HAP-1 (cell line): ENCODE data around the gene NAT8L.

ENCODE experiments used
- DNase-seq, 2 experiments: peaks; one replicate each; pipeline ENCODE4 v3.0.0-alpha.2; 2016 to 2020; ENCODE audit warnings: low spot score in 2 of 2
- H3K27me3 ChIP-seq: fragments of 250-450 bp; sonication (Bioruptor Pico); 2 replicates; pipeline ENCODE4 v1.5.1; 2020; ENCODE audit warnings: low read depth, mild to moderate bottlenecking, moderate library complexity
- H3K36me3 ChIP-seq: fragments of 250-450 bp; sonication (Bioruptor Pico); replicated peaks from 2 replicates; pipeline ENCODE4 v1.5.1; 2020; ENCODE audit warnings: mild to moderate bottlenecking
- H3K4me1 ChIP-seq: fragments of 250-450 bp; sonication (Bioruptor Pico); 2 replicates; pipeline ENCODE4 v1.5.1; 2020; ENCODE audit warnings: mild to moderate bottlenecking
- H3K4me3 ChIP-seq: fragments of 250-450 bp; sonication (Bioruptor Pico); 2 replicates; pipeline ENCODE4 v1.5.1; 2020; ENCODE audit warnings: mild to moderate bottlenecking, moderate library complexity
- H3K9me3 ChIP-seq: fragments of 250-450 bp; sonication (Bioruptor Pico); 2 replicates; pipeline ENCODE4 v1.5.1; 2020; ENCODE audit warnings: mild to moderate bottlenecking, moderate library complexity
- in situ Hi-C: fragments of 300-500 bp; cut with MboI; formaldehyde crosslinking; loops from 3 replicates; pipeline ENCODE4 v1.14.3; 2020; ENCODE audit warnings: low sequenced_read_pairs, inconsistent platforms, mixed read lengths

Gene NAT8L

DNA sequence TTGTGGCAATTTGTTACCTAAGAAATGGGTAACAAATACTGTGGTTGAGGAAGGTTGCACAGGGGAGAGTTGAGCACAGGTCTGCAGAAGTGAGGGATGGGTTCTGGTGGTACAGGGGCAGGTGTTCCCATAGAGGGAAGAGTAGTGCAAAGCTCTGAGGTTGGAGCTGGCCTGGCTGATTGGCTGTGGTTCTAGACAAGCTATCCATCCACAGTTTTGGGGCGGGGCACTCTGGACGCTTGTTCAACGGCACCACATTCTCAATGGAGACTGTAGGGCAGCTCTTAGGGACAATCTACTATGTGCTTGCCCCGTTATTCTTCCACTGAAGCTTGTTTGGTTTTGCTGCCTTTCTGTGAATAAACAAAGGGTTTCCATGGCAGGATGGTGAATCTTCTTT, 35.4 kb downstream of the NAT8L start:
- Histone ChIP-seq H3K36me3 (no peaks in the 10 kb centered on the region), H3K4me1 (no peaks in the 10 kb centered on the region), H3K27me3 (no peaks in the 10 kb centered on the region), H3K4me3 (no peak overlapping the region), H3K9me3 (no peaks in the 10 kb centered on the region; the same call in 1 of the 2 replicates)
- no peak for DNase-seq
- in situ Hi-C loops: no loop called here

DNA sequence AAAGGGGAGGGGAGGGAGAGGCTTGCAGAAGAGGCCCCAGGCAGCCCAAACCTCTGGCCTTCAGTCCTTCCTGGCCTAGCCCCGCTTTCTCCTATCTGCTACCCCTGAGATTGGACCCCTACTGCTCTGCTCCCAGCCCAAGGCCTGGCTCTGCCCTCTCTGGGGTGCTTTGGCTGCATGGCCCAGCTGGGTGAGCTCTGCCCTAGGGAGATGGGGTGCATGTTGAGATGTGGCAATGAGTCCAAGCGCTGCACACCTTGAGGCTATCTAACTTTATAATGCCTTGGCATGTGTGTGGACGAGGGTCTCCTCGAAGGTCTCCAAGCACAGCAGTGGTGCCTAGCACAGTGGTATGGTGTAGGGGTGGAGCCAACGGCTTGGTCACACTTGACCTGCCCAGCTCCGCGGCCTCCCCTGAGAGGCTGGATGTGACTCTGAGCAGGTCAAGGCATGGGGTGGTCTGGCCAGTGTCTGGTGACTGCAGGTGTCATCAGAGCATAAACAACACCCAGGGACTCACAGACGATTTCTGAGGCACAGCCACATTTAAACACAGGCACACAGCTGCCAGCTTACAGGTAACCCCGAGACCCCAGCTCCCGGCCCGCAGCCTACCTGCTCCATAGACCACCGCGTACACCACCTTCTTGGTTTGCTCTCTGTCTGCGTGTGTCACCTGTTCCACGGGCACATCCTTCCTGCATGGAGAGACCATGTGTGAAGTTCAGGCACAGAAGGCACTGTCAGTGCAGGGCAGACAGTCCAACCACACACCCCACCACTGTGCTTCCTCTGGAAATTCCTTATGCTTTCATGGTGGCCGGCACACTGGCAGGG, 36.3 kb downstream of the NAT8L start:
- Histone ChIP-seq H3K4me3 (no peak overlapping the region), H3K27me3 (no peaks in the 10 kb centered on the region), H3K36me3 (no peaks in the 10 kb centered on the region), H3K4me1 (no peaks in the 10 kb centered on the region), H3K9me3 (no peaks in the 10 kb centered on the region; the same call in 1 of the 2 replicates)
- DNase-seq: no peak
- in situ Hi-C loops: no loop called here

DNA sequence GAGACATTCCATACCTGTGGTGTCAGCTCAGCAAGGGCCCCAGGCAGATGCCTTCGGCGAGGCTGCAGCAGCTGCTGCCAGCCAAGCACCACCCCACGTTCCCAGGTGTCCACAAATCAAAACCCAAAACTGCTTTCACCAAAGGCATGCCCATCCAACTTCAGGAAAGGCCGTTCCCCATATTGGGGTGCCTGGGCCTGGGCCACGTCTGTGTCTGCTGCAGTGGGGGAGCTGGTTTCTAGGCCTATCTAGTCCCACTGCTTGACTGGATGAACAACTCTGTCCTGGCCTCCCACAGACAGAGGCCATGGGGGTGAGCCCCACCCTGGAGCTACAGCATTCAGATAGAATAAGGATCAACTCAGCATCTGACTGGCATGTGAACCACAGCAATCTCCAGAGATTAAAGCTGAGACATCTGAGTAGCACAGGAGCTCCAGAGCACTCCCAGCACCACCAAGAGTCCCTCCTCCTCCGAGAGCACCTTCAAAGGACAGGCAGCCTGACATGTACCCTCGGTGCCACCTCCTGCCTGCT, 37.0 kb downstream of the NAT8L start:
- Histone ChIP-seq H3K4me1 (no peaks in the 10 kb centered on the region), H3K27me3 (no peaks in the 10 kb centered on the region), H3K36me3 (no peaks in the 10 kb centered on the region), H3K4me3 (no peak overlapping the region), H3K9me3 (no peaks in the 10 kb centered on the region; the same call in 1 of the 2 replicates)
- DNase-seq: no peak
- in situ Hi-C loops: no loop called here

DNA sequence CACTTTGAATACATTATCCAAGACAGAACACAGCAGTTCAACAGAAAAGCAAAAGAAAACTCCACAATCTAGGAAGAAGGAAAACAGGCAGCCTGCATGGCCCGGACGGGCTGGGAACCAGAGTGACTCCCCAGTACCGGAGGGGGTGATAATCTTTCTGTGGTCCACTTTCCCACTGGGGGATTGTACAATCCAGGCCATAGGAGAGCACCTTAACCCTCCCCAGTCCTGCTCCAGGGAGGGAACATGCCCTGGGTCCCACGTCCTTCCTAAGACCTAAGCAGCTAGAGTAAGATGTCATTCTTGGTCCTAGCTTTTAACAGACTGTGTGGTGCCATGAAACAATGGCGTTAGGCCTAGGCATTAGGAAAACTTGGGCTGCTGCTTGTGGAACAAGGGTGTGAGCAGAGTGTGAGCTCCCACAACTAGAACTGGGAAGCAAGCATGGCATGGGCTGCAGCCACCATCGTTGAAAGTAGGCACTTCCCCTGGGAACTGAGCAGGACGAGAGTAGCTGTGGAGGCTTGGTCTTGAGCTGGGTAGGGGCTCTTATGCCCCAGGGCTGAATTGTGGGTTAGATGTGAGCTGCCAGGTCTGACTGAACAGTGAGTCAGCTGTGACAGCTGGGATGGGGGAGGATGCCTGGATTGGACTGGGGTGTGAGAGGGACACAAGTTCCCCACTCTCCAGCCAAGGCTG, 42.4 kb downstream of the NAT8L start:
- no peaks in the 10 kb centered on the region for H3K36me3 ChIP-seq
- no peak overlapping the region for H3K4me3 ChIP-seq
- H3K4me1 ChIP-seq: no peaks in the 10 kb centered on the region
- in situ Hi-C loops: no loop called here
- no peak for DNase-seq
- H3K27me3 ChIP-seq: no peaks in the 10 kb centered on the region
- H3K9me3 ChIP-seq: peaks cover 5% of the 10 kb centered on the region

DNA sequence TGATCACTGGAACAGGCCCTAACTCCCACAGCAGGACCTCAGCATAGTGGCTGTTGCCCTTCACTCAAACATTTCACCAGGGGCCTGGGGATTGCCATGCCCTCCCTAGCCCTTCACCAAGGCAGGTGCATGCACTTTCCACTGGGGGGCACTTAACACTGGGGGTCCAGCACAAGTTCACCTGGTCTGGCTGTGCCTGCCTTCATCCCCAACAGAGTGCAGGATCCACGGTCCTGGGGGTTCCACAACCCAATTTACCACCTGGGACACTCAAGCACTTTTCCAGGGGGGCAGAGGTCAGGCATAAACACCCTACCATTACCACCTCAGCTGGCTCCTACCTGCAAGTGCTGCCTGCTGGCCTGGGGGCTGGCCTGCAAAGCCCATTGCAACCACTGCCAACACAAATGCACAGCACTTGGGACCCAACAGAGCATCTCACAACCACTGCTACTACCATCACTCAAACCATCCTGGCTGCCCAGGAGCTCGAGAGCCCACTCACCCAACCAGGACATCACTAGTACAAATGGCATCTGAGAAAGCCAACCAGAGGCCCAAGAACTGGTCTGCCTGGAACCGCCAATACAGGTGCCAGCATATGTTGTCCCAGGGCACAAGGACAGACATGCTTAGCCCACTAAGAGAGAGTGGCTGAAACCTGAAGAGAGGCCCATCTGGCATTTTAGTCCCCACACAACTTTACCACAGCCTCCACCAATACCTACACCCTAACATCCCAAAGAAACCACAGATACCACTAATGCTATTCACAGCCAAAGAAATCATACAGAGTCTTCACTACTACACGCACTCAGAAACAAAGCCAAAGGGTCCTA, 43.1 kb downstream of the NAT8L start:
- in situ Hi-C loops: no loop called here
- DNase-seq: no peak
- Histone ChIP-seq H3K4me1 (no peaks in the 10 kb centered on the region), H3K27me3 (no peaks in the 10 kb centered on the region), H3K4me3 (no peak overlapping the region), H3K9me3 (peaks cover 5% of the 10 kb centered on the region), H3K36me3 (no peaks in the 10 kb centered on the region)

DNA sequence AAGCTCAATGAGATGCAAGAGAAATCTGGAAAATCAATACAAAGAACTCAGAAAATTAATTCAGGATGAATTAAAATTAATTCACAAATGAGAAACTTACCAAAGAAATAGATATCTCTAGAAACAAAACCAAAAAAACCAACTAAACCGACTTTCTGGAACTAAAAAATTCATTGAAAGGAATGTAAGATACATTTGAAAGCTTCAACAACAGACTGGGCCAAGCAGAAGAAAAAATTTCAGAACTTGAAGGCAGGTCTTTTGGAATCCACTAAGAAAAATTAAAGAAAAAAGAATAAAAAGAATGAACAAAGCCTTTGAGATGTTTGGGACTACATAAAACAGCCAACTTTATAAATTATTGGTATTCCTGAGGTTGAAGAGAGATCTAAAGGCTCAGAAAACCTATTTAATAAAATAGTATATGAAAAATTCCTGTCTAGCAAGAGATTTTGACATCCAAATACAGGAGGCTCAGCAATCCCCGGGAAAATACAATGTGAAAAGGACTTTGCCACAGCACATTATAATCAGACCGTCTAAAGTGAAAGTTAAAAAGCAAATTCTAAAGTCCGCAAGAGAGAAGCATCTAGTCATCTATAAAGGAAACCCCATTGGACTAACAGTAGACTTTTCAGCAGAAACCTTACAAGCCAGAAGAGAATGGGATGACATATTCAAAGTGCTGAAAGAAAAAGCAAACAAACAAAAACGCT, 44.2 kb downstream of the NAT8L start:
- DNase-seq: no peak
- H3K4me1 ChIP-seq: no peaks in the 10 kb centered on the region
- no peaks in the 10 kb centered on the region for H3K36me3 ChIP-seq
- H3K9me3 ChIP-seq: peaks cover 5% of the 10 kb centered on the region; the same call in 1 of the 2 replicates
- H3K27me3 ChIP-seq: no peaks in the 10 kb centered on the region
- no peak overlapping the region for H3K4me3 ChIP-seq
- in situ Hi-C loops: no loop called here

DNA sequence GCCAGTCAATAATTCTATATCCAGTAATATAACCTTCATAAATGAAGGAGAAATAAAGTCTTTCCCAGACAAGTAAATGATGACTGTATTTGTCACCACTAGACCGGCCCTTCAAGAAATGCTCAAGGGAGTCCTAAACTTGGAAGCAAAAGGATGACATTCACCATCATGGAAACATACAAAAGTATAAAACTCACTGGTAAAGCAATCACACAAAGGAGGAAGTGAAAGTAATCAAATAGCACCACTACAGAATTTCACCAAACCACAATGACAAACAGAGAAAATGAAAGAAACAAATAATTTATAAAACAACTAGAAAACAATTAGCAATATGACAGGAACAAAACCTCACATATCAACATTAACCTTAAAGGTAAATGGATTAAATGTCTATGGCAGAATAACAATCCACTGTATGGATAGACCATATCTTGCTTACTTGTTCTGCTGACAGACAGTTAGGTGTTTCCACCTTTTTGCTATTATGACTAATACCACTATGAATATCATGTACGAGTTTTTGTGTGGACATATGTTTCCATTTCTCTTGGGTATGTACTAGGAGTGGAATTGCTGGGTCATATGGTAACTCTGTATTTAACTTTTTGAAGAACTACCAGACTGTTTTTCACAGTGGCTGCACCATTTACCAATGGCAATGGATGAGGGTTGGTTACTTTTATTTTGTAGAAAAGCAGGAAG, 44.9 kb downstream of the NAT8L start:
- Histone ChIP-seq H3K9me3 (peaks cover 5% of the 10 kb centered on the region; the same call in 1 of the 2 replicates), H3K27me3 (no peaks in the 10 kb centered on the region), H3K4me1 (no peaks in the 10 kb centered on the region), H3K36me3 (no peaks in the 10 kb centered on the region), H3K4me3 (no peak overlapping the region)
- no peak for DNase-seq
- in situ Hi-C loops: no loop called here

DNA sequence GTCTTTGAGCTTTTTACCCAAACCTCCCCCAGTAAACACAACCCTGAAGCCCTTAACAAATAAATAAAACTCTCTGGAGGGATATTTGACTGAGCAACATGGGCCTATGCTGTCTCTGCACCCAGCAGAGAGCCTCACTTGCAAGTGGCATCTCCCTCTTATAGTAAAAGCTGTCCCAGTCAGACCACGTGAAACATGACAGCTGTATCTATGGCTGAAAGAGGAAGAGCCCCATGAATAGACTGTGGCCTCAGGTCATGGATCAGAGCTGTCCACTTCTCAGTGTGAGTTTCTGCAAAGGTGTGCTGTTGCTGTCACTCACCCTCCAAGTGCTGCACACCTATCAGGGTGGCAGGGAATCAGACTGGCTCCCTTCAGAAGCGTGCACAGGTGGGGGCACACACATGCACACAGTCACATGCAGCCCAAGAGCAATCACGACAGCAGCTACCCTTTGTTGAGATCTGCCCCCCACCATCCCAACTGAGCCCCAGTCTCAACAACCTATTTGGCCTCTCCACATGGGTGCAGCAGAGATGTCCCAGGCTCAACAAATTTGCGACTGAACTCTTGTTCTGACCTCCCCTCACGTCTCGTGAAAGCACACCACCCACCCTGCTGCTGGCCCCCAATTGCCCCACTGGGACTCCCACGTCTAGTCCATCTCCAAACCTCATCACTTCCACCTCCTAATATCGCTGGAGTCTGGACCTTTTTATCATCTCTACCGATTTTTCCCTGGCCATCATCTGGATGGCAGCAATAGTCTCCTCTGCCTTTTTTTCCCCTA, 45.6 kb downstream of the NAT8L start:
- no peaks in the 10 kb centered on the region for H3K36me3 ChIP-seq
- no peaks in the 10 kb centered on the region for H3K4me1 ChIP-seq
- H3K4me3 ChIP-seq: no peak overlapping the region
- peaks cover 5% of the 10 kb centered on the region; the same call in 1 of the 2 replicates for H3K9me3 ChIP-seq
- H3K27me3 ChIP-seq: 0 out of 2 replicates have a peak, but pooled peaks cover 2% of the 10 kb centered on the region
- in situ Hi-C loops: no loop called here
- DNase-seq: no peak

DNA sequence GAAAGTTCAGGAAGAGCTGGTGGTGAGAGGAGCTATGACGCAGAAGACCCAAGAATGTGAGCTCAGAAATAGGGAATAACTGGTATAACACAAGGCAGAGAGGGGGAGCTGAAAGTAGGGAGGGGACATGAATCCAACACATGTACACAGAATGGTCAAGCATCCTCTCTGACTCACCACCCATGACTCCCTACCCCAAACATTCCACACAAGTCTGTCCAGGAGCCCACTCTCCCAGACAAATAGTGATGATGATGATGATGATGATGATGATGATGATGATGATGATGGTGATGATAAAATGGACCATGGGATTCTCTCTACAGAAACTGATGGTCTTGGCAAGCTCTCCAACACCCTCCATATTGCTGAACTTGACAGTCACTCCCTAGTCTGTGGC, 46.4 kb downstream of the NAT8L start:
- Histone ChIP-seq H3K36me3 (no peaks in the 10 kb centered on the region), H3K4me3 (no peak overlapping the region), H3K27me3 (0 out of 2 replicates have a peak, but pooled peaks cover 2% of the 10 kb centered on the region), H3K4me1 (no peaks in the 10 kb centered on the region), H3K9me3 (peaks cover 5% of the 10 kb centered on the region; the same call in 1 of the 2 replicates)
- in situ Hi-C loops: no loop called here
- no peak for DNase-seq

DNA sequence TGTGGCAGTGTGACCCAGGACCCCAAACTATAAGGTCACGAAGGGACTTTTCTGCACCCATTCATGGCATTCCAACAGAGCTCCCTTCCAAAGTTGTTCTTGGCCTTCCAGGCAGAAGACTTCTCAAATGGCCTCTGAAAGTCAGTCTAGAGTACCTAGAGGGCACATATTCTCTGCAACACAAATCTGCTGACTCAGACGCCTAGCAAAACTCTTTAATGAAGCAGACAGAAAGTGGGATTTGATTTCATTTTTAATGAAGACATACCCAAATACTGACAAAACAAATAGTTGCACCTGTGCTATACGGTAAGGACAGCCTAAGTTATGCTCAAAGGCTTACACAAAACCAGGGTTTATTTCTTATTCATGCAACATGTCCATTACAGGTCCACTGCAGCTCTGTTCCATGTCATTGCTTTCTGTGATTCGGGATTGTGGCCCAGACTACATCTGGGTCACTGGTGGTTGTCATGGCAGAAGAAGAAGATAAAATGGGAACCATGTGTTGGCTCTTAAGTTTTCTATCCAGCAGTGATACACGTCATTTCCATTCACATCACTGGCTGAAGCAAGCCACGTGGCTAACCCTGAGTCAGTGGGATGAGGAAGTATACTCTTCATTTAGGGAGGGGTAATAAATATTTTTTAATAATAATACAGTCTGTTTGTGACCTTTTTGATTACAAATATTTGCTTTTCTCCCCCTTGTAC, 57.7 kb downstream of the NAT8L start:
- Histone ChIP-seq H3K4me3 (no peak overlapping the region), H3K36me3 (no peaks in the 10 kb centered on the region), H3K27me3 (no peaks in the 10 kb centered on the region), H3K4me1 (no peaks in the 10 kb centered on the region), H3K9me3 (no peaks in the 10 kb centered on the region)
- in situ Hi-C loops: no loop called here
- DNase-seq: no peak
